Caco-2 (cell line): ENCODE data around the gene RUSC2. TPM values are rescaled to one million over a fixed set of nuclear protein-coding genes. Genes with fewer than 3 reads are reported as not detected.

ENCODE experiments used
- BruUV-seq: library from RNA; stranded (reverse); fragments of 400-500 nt; replicated peaks from 2 replicates; lab custom pipeline; 2021; lab: Mats Ljungman, UMichigan
- CTCF ChIA-PET: fragments of 300-600 bp; sonication (Branson Sonifier 250); formaldehyde crosslinking; loops from one replicate; lab custom pipeline; 2022; ENCODE audit warnings: antibody characterized with exemption; lab: Charles Lee
- POLR2A ChIA-PET: fragments of 300-600 bp; sonication (Branson Sonifier 250); formaldehyde crosslinking; loops from one replicate; lab custom pipeline; 2022; ENCODE audit warnings: antibody characterized with exemption; lab: Charles Lee
- DNase-seq, 2 experiments: peaks; one replicate each; pipeline versions ENCODE4 v3.0.0 to v3.0.0-alpha.2; 2020 to 2022
- H3K27me3 ChIP-seq: replicated peaks from 2 replicates; pipeline ENCODE4 v1.6.0; 2011; ENCODE audit warnings: low read length; ENCODE audit not compliant: control insufficient read depth, insufficient read depth
- H3K36me3 ChIP-seq: 2 replicates; pipeline ENCODE4 v1.5.1; 2011; ENCODE audit warnings: low read length; ENCODE audit not compliant: control insufficient read depth, insufficient read depth
- H3K4me1 ChIP-seq: fragments of 250-450 bp; sonication (Bioruptor Pico); 2 replicates; pipeline ENCODE4 v1.5.1; 2020; ENCODE audit warnings: mild to moderate bottlenecking
- H3K4me3 ChIP-seq: 2 replicates; pipeline ENCODE4 v1.5.1; 2011; ENCODE audit warnings: low read depth, mild to moderate bottlenecking, control low read depth, low read length
- H3K9me3 ChIP-seq: fragments of 250-450 bp; sonication (Bioruptor Pico); 2 replicates; pipeline ENCODE4 v1.5.1; 2020; ENCODE audit warnings: mild to moderate bottlenecking, moderate library complexity
- H3K27ac Mint-ChIP-seq: one replicate; pipeline ENCODE4 v1.8.0; 2022; ENCODE audit warnings: mixed read lengths; ENCODE audit not compliant: unreplicated experiment
- H3K27me3 Mint-ChIP-seq: one replicate; pipeline ENCODE4 v1.8.0; 2022; ENCODE audit warnings: mixed read lengths; ENCODE audit not compliant: insufficient read depth, unreplicated experiment
- H3K36me3 Mint-ChIP-seq: one replicate; pipeline ENCODE4 v1.8.0; 2022; ENCODE audit warnings: mild to moderate bottlenecking, mixed read lengths; ENCODE audit not compliant: insufficient read depth, unreplicated experiment
- H3K4me1 Mint-ChIP-seq: one replicate; pipeline ENCODE4 v1.8.0; 2022; ENCODE audit warnings: low read depth, mixed read lengths; ENCODE audit not compliant: unreplicated experiment
- H3K4me3 Mint-ChIP-seq: one replicate; pipeline ENCODE4 v1.8.0; 2022; ENCODE audit warnings: mild to moderate bottlenecking, moderate library complexity, mixed read lengths; ENCODE audit not compliant: unreplicated experiment
- H3K9me3 Mint-ChIP-seq: one replicate; pipeline ENCODE4 v1.8.0; 2022; ENCODE audit warnings: mixed read lengths; ENCODE audit not compliant: unreplicated experiment
- CTCF ChIP-seq, 2 experiments: fragments of 200-600 bp in 1 of 2; IDR thresholded peaks; 1 replicate in 1 of 2; 2 replicates in 1 of 2; pipeline versions ENCODE4 v1.5.1 to v1.8.0; 2011 to 2022; ENCODE audit warnings: antibody characterized with exemption in 1 of 2, control low read depth in 1 of 2, inconsistent platforms in 1 of 2, low read depth in 1 of 2, low read length in 1 of 2, mild to moderate bottlenecking in 1 of 2, moderate library complexity in 1 of 2; ENCODE audit not compliant: insufficient read depth in 1 of 2, severe bottlenecking in 1 of 2, unreplicated experiment in 1 of 2
- intact Hi-C: fragments of 100-400 bp; cut with micrococcal nuclease; formaldehyde crosslinking; loops from one replicate; pipeline ENCODE4 v1.10.0; 2022; ENCODE audit not compliant: unreplicated experiment
- total RNA-seq: library from RNA; stranded (reverse); gene quantifications from 2 replicates; pipeline ENCODE4 v1.2.3, GENCODE V29; 2022

The RUSC2 gene
- total RNA-seq, 1 experiment from 2014 or later = 13.0 TPM

- BruUV-seq = no TSS peak
- POLR2A ChIA-PET = interaction anchor here (1.0 to 1.3 kb wide), 5 partner anchors 10 to 154 kb away, joined by 4 to 8 read pairs (median 5); partner anchors contain the start of genes ARHGEF39, CCDC107, RMRP and RUSC2
- H3K4me3 Mint-ChIP-seq = no peak overlapping the region
- Histone ChIP-seq H3K4me3 (no peak overlapping the region), H3K36me3 (no peaks in the 10 kb centered on the region), H3K4me1 (peaks cover 32% of the 10 kb centered on the region), H3K27me3 (no peaks in the 10 kb centered on the region), H3K9me3 (no peaks in the 10 kb centered on the region)
- no peaks in the 10 kb centered on the region for H3K9me3 Mint-ChIP-seq
- intact Hi-C loops = no loop called here
- CTCF ChIA-PET = interaction anchor here (0.8 to 2.6 kb wide), 12 partner anchors 9 to 438 kb away, joined by 3 to 43 read pairs (median 5); partner anchors contain the start of genes RUSC2 and VCP
- H3K36me3 Mint-ChIP-seq = no peaks in the 10 kb centered on the region
- no peaks in the 10 kb centered on the region for H3K27me3 Mint-ChIP-seq
- DNase-seq = no peak
- H3K27ac Mint-ChIP-seq = peak overlapping the region; percentile 88
- peaks cover 27% of the 10 kb centered on the region for H3K4me1 Mint-ChIP-seq
- no peak for TF ChIP-seq CTCF (IDR thresholded peaks at IDR 0.05; ENCODE audit: insufficient read depth in 1 of 2, low read depth in 1 of 2, low read length in 1 of 2, severe bottlenecking in 1 of 2, unreplicated experiment in 1 of 2)
Measured at GRCh38 chr9:35510383-35510753, 20.5 kb downstream of the RUSC2 start.

- DNase-seq = peak; percentile 79 to 83
Measured at GRCh38 chr9:35510754-35511428, 21.0 kb downstream of the RUSC2 start.

More at GRCh38 chr9:35510754-35511428, 21.0 kb downstream of the RUSC2 start:
- no peaks in the 10 kb centered on the region for H3K36me3 Mint-ChIP-seq
- ChIA-PET POLR2A (interaction anchor here (0.5 to 1.3 kb wide), 6 partner anchors 10 to 154 kb away, joined by 4 to 8 read pairs (median 4); partner anchors contain the start of genes ARHGEF39, CCDC107, RMRP and RUSC2), CTCF (interaction anchor here (0.8 to 2.6 kb wide), 13 partner anchors 9 to 439 kb away, joined by 3 to 43 read pairs (median 5); partner anchors contain the start of genes RUSC2 and VCP)
- peak overlapping the region; percentile 36 for H3K4me3 Mint-ChIP-seq
- no peak overlapping the region for H3K4me3 ChIP-seq
- peaks cover 37% of the 10 kb centered on the region for H3K4me1 ChIP-seq
- TSS peak; percentile 84 for BruUV-seq
- H3K9me3 Mint-ChIP-seq = no peaks in the 10 kb centered on the region
- H3K27me3 ChIP-seq = no peaks in the 10 kb centered on the region
- no peaks in the 10 kb centered on the region for H3K27me3 Mint-ChIP-seq
- H3K9me3 ChIP-seq = no peaks in the 10 kb centered on the region
- peaks cover 28% of the 10 kb centered on the region for H3K4me1 Mint-ChIP-seq
- TF ChIP-seq CTCF (IDR thresholded peaks at IDR 0.05; ENCODE audit: insufficient read depth in 1 of 2, low read depth in 1 of 2, low read length in 1 of 2, severe bottlenecking in 1 of 2, unreplicated experiment in 1 of 2) = peak in 1 of 2 experiments; percentile 57
- H3K27ac Mint-ChIP-seq = peak overlapping the region; percentile 88
- H3K36me3 ChIP-seq = no peaks in the 10 kb centered on the region
- intact Hi-C loops = loop anchor here (1.0 kb wide), 2 partner anchors 21 to 43 kb away; partner anchors contain the start of gene RUSC2
